GM23338 (cell line): ENCODE results near the gene LIMCH1. TPM values are rescaled to one million over a fixed set of nuclear protein-coding genes. Genes with fewer than 3 reads are reported as not detected.

Experiments
- ATAC-seq: fragments of 200-7000 bp; cut with Tn5 transposase; 3 replicates; pipeline ENCODE4 v1.9.1; 2020
- DNase-seq: peaks from one replicate; pipeline ENCODE4 v3.0.0-alpha.2; 2015; ENCODE audit warnings: low spot score
- H2AFZ ChIP-seq: fragments of 200-600 bp; sonication (generic); 2 replicates; pipeline ENCODE4 v1.8.0; 2016; ENCODE audit warnings: antibody characterized with exemption, mild to moderate bottlenecking, moderate library complexity
- H3F3A ChIP-seq: fragments of 200-600 bp; sonication (generic); replicated peaks from 2 replicates; pipeline ENCODE4 v1.8.0; 2017; ENCODE audit warnings: antibody characterized with exemption, mixed run types, low read depth
- H3K27ac ChIP-seq: fragments of 200-600 bp; sonication (generic); 2 replicates; pipeline ENCODE4 v1.6.1; 2016; ENCODE audit warnings: low read depth
- H3K27me3 ChIP-seq: fragments of 200-600 bp; sonication (generic); 2 replicates; pipeline ENCODE4 v1.8.0; 2016; ENCODE audit warnings: mild to moderate bottlenecking, mixed run types, moderate library complexity; ENCODE audit not compliant: insufficient read depth
- H3K36me3 ChIP-seq: fragments of 200-600 bp; sonication (generic); 2 replicates; pipeline ENCODE4 v1.8.0; 2016; ENCODE audit warnings: mild to moderate bottlenecking; ENCODE audit not compliant: insufficient read depth
- H3K4me1 ChIP-seq: fragments of 200-600 bp; sonication (generic); 2 replicates; pipeline ENCODE4 v1.8.0; 2016; ENCODE audit warnings: mild to moderate bottlenecking, moderate library complexity; ENCODE audit not compliant: insufficient read depth
- H3K4me2 ChIP-seq: fragments of 200-600 bp; sonication (generic); 2 replicates; pipeline ENCODE4 v1.7.1; 2017; ENCODE audit warnings: mixed run types
- H3K4me3 ChIP-seq: fragments of 200-600 bp; sonication (generic); 2 replicates; pipeline ENCODE4 v1.6.1; 2016; ENCODE audit warnings: mixed run types
- H3K79me2 ChIP-seq: fragments of 200-600 bp; sonication (generic); replicated peaks from 2 replicates; pipeline ENCODE4 v1.8.0; 2017; ENCODE audit warnings: mild to moderate bottlenecking; ENCODE audit not compliant: insufficient read depth
- H3K9me2 ChIP-seq: fragments of 200-600 bp; sonication (generic); 2 replicates; pipeline ENCODE4 v1.8.0; 2017; ENCODE audit not compliant: insufficient read depth
- H4K20me1 ChIP-seq: fragments of 200-600 bp; sonication (generic); replicated peaks from 2 replicates; pipeline ENCODE4 v1.8.0; 2017; ENCODE audit warnings: mild to moderate bottlenecking; ENCODE audit not compliant: insufficient read depth
- H3K27ac Mint-ChIP-seq: 2 replicates; pipeline ENCODE4 v1.8.0; 2020; ENCODE audit warnings: inconsistent platforms, mild to moderate bottlenecking, moderate library complexity, mixed read lengths
- H3K27me3 Mint-ChIP-seq: 3 replicates; pipeline ENCODE4 v1.8.0; 2022; ENCODE audit warnings: low read depth, mild to moderate bottlenecking, moderate library complexity, mixed read lengths, inconsistent platforms; ENCODE audit not compliant: insufficient read depth, poor library complexity
- H3K36me3 Mint-ChIP-seq: 3 replicates; pipeline ENCODE4 v1.8.0; 2021; ENCODE audit warnings: low read depth, mild to moderate bottlenecking, inconsistent platforms, moderate library complexity, mixed read lengths
- H3K4me1 Mint-ChIP-seq: 3 replicates; pipeline ENCODE4 v1.8.0; 2020; ENCODE audit warnings: mild to moderate bottlenecking, inconsistent platforms, mixed read lengths
- H3K4me3 Mint-ChIP-seq: 3 replicates; pipeline ENCODE4 v1.8.0; 2021; ENCODE audit warnings: moderate library complexity, mild to moderate bottlenecking, inconsistent platforms, mixed read lengths
- H3K9me3 Mint-ChIP-seq: 3 replicates; pipeline ENCODE4 v1.8.0; 2020; ENCODE audit warnings: moderate library complexity, mild to moderate bottlenecking, inconsistent platforms, mixed read lengths
- CREB1 ChIP-seq: fragments of 250-450 bp; sonication (Bioruptor Pico); IDR thresholded peaks from 2 replicates; pipeline ENCODE4 v1.5.0; 2020; ENCODE audit warnings: low read depth, mild to moderate bottlenecking, moderate library complexity
- ETS1 ChIP-seq: IDR thresholded peaks from 2 replicates; pipeline ENCODE4 v1.6.1; 2016; ENCODE audit warnings: antibody characterized with exemption
- EZH2 ChIP-seq: fragments of 200-600 bp; sonication (generic); IDR thresholded peaks from one replicate; pipeline ENCODE4 v1.8.0; 2017; ENCODE audit warnings: antibody characterized with exemption, mild to moderate bottlenecking, low read depth; ENCODE audit not compliant: unreplicated experiment
- EZH2phosphoT487 ChIP-seq: fragments of 200-600 bp; sonication (generic); IDR thresholded peaks from one replicate; pipeline ENCODE4 v1.8.1; 2018; ENCODE audit warnings: antibody characterized with exemption; ENCODE audit not compliant: unreplicated experiment
- NANOG ChIP-seq: IDR thresholded peaks from 2 replicates; pipeline ENCODE4 v1.6.1; 2016; ENCODE audit warnings: antibody characterized with exemption, borderline replicate concordance
- POLR2AphosphoS5 ChIP-seq: IDR thresholded peaks from 2 replicates; pipeline ENCODE4 v1.6.1; 2016; ENCODE audit warnings: antibody characterized with exemption, low read depth
- REST ChIP-seq: IDR thresholded peaks from one replicate; pipeline ENCODE4 v1.6.1; 2018; ENCODE audit warnings: antibody characterized with exemption; ENCODE audit not compliant: unreplicated experiment
- STAT1 ChIP-seq: IDR thresholded peaks from one replicate; pipeline ENCODE4 v1.6.1; 2016; ENCODE audit warnings: antibody characterized with exemption; ENCODE audit not compliant: unreplicated experiment
- ZNF114 ChIP-seq: fragments of 250-450 bp; sonication (Bioruptor Pico); IDR thresholded peaks from 2 replicates; pipeline ENCODE4 v1.5.0; 2020; ENCODE audit warnings: mild to moderate bottlenecking, moderate library complexity
- ZNF331 ChIP-seq: fragments of 250-450 bp; sonication (Bioruptor Pico); IDR thresholded peaks from 2 replicates; pipeline ENCODE4 v1.5.0; 2020; ENCODE audit warnings: low read depth, mild to moderate bottlenecking, moderate library complexity
- ZNF462 ChIP-seq: fragments of 250-450 bp; sonication (Bioruptor Pico); IDR thresholded peaks from 2 replicates; pipeline ENCODE4 v1.5.0; 2020; ENCODE audit warnings: mild to moderate bottlenecking, moderate library complexity
- polyA plus RNA-seq: library from polyadenylated mRNA; unstranded; fragments of >200 nt; fragmentation: Nextera tagmentation; extraction: Ambion mirVana; gene quantifications from 2 replicates; pipeline ENCODE4 v1.2.1, GENCODE V29; 2016
- total RNA-seq: library from RNA; depleted of rRNA; stranded (reverse); fragments of >200 nt; shearing (Covaris generic); gene quantifications from 2 replicates; pipeline ENCODE4 v1.2.3, GENCODE V29; 2014
- TF ChIP-seq, protein P1 (sequence below), 2 experiments: fragments of 200-600 bp in 1 of 2; sonication (generic) in 1 of 2; conservative IDR thresholded peaks; 2 replicates each; pipeline versions ENCODE4 v1.5.1 to v1.6.1; 2016 to 2017; ENCODE audit warnings: antibody characterized with exemption in 2 of 2, low read depth in 2 of 2, mild to moderate bottlenecking in 2 of 2, moderate library complexity in 1 of 2

LIMCH1 gene
- total and polyA plus RNA-seq, 2 experiments from 2014 or later: 1.5 TPM

- Histone ChIP-seq H3K4me3 (no peak overlapping the region), H3K27ac (no peak overlapping the region), H3K79me2 (no peaks in the 10 kb centered on the region), H3F3A (no peaks in the 10 kb centered on the region), H4K20me1 (no peaks in the 10 kb centered on the region), H3K4me2 (no peak overlapping the region), H3K36me3 (no peaks in the 10 kb centered on the region), H3K9me2 (no peaks in the 10 kb centered on the region), H3K27me3 (no peaks in the 10 kb centered on the region), H3K4me1 (no peaks in the 10 kb centered on the region), H2AFZ (no peak overlapping the region)
- DNase-seq: no peak
- Mint-ChIP-seq H3K9me3 (no peaks in the 10 kb centered on the region), H3K27me3 (peaks cover 7% of the 10 kb centered on the region), H3K36me3 (no peaks in the 10 kb centered on the region), H3K4me3 (no peak overlapping the region), H3K27ac (no peak overlapping the region), H3K4me1 (peaks cover 5% of the 10 kb centered on the region; the same call in 2 of the 3 replicates)
- no peak for ATAC-seq
- TF ChIP-seq STAT1 (no peak), CREB1 (no peak), POLR2AphosphoS5 (no peak), ZNF331 (CRISPR knock-in tag) (no peak), EZH2phosphoT487 (no peak), ZNF462 (CRISPR knock-in tag) (no peak), REST (no peak), ETS1 (no peak), EZH2 (no peak), ZNF114 (CRISPR knock-in tag) (no peak), NANOG (no peak)
- TF ChIP-seq, protein P1, sequence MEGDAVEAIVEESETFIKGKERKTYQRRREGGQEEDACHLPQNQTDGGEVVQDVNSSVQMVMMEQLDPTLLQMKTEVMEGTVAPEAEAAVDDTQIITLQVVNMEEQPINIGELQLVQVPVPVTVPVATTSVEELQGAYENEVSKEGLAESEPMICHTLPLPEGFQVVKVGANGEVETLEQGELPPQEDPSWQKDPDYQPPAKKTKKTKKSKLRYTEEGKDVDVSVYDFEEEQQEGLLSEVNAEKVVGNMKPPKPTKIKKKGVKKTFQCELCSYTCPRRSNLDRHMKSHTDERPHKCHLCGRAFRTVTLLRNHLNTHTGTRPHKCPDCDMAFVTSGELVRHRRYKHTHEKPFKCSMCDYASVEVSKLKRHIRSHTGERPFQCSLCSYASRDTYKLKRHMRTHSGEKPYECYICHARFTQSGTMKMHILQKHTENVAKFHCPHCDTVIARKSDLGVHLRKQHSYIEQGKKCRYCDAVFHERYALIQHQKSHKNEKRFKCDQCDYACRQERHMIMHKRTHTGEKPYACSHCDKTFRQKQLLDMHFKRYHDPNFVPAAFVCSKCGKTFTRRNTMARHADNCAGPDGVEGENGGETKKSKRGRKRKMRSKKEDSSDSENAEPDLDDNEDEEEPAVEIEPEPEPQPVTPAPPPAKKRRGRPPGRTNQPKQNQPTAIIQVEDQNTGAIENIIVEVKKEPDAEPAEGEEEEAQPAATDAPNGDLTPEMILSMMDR (conservative IDR thresholded peaks at IDR 0.05; ENCODE audit: low read depth in 2 of 2): no peak
Measured at GRCh38 chr4:41660352-41660751, 122.4 kb downstream of the LIMCH1 start.
